HG03108 (cell line): ENCODE data around the gene C2CD4C.
"Not testable (repeated sequence)": the region's sequence is repeated elsewhere in the genome, so short reads cannot be mapped to it uniquely, and the experiment has no call there.

Source experiments
- ATAC-seq: cut with Tn5 transposase; IDR thresholded peaks from one replicate; pipeline ENCODE4 v1.9.1; 2021; ENCODE audit warnings: moderate library complexity; ENCODE audit not compliant: unreplicated experiment

Gene C2CD4C

DNA sequence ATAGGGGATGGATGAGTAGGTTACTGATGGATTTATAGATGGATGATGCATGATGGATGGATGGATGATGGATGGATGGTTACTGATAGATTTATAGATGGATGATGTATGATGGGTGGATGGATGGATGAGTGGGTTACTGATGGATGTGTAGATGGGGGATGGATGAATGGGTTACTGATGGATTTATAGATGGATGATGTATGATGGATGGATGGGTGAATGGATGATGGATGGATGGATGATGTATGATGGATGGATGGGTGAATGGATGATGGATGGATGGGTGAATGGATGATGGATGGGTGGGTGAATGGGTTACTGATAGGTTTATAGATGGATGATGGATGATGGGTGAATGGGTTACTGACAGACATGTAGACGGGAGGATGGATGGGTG is 6.3 kb upstream of the C2CD4C start:
- ATAC-seq, result no peak

DNA sequence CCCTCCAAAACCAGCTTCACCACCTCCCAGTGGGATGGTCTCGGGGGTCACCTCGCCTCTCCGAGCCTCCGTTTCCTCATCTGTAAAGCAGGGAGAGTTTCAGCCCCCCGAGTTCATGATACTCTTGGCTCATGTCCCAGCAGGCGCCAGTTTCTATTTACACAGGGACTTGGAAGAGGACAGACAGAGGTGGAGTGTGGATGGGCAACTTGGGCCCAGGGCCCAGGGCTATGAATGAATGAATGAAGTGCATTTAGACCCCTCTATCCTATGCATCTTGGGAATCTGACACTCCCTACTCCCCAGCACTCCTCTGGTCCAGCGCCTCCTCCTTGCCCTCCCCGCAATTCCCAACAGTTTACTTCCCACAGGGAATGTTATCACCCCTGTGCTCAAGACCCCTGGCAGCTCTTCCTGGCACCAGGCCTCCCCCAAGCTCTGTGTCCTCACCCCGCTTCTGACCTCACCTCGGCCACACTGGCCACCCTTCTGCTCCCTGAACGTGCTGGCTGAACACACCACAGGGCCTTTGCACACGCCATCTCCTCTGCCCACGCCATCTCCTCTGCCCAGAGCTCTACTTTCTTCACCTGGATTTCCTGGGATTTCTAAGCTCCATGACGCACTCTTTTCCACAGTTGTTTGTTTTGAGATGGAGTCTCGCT is 4.9 kb upstream of the C2CD4C start:
- ATAC-seq, result no peak

DNA sequence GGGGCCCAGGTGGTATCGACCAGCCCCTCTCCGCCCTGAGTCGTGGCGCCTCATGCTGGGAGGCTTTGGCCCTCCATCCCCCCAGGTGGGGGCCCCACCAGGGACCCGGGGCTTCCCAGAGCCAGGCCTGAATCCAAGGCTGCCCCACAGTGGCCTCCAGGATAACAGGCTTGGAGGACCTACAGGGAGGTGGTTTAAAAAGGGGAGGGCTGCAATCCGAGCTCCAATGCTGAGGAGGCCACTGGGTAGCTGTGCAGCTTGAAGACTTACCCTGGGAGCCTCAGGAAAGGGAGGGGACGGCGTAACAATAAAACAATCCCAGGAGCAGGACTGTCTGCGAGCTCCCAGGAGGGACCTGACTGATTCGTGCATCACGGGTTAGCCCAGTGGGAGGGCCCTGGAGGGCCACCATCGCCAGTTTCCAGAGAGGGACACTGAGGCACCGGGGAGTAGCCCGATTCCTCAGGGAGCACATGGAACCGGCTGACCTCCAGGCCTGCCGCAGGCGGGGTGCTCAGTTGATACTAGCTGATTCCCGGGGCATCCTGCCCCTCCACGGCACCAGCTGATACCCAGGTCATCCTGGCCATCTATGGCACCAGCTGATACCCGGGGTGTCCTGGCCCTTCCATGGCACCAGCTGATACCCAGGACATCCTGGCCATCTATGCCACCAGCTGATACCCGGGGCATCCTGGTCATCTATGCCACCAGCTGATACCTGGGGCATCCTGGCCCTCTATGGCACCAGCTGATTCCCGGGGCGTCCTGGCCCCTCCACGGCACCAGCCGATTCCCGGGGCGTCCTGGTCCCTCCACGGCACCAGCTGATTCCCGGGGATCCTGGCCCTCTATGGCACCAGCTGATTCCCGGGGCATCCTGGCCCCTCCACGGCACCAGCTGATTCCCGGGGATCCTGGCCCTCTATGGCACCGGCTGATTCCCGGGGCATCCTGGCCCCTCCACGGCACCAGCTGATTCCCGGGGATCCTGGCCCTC is 3.7 kb upstream of the C2CD4C start:
- no peak for ATAC-seq

DNA sequence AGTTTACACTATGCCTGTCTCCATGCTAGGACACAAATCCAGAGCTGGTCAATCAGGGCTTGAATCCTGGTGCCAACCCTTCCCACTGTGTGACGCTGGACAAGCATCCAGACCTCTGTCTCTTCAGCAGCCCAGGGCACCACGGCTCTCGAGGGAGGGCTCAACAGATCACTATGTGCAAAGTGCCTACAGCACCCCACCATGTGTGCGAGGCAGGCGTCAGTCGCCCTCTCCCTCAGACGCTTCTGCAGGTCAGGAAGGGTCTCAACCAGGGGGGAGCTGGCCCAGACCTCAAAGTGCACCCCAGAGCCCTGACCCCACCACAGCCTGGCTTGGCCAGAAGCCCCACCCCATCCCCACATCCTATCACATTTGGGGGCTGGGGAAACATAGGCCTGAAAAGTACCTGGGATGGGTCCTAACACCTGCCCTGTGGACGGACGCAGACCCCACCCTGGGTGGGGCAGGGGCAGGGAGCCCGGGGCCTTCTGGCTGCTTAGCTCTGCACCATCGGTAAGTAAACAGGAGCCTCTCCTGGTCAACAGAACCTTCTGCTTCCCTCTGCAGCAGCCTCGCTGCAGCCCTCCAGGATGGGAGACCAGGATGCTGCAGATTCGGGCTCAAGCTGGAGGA is 2.9 kb upstream of the C2CD4C start:
- no peak for ATAC-seq

DNA sequence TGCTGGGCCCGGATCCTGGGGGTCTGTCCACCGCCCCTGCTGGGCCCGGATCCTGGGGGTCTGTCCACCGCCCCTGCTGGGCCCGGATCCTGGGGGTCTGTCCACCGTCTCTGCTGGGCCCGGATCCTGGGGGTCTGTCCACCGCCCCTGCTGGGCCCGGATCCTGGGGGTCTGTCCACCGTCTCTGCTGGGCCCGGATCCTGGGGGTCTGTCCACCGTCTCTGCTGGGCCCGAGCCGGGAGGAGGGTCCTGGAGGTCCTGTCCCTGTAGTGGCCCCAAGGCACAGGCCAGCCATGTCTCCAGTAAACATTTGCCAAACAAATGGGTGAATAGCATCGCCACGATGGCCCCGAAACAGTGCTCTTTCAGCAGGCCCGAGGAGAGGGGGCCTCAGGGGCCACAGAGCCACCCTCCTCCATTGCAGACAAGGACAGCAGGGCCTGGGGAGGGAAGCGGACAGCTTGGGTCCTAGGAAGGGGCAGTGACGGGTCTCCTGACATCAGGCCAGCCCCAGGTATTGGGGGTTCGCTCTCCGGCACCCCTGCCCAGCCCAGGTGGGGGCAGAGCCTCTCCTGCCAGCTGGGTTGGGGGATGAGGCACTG is 2.3 kb upstream of the C2CD4C start:
- not testable (repeated sequence) for ATAC-seq

DNA sequence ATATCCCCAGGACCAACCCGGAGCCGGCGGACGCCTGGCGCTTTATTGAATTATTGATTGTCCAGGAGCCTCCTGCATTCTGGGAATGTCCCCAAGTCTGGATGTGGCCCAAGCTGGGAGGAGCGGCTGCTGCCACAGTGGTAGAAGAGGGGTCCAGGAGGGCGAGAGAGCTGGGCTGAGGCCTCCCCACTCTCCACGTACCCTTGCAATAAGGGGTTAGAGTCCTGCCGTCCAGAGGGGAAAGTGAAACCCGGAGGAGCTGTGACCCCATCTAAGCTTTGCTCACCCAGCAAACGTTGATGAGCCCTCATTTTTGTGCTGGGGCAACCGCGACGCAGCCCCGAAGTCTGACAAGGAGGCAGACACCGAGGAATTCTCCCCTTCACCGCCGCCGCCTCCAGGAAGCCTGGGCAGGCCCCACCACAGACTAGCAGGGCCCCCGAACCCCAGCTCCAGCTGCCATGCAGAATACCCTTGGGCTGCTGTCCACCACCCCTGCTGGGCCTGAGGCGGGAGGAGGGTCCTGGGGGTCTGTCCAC is 1.4 kb upstream of the C2CD4C start:
- ATAC-seq, result no peak

DNA sequence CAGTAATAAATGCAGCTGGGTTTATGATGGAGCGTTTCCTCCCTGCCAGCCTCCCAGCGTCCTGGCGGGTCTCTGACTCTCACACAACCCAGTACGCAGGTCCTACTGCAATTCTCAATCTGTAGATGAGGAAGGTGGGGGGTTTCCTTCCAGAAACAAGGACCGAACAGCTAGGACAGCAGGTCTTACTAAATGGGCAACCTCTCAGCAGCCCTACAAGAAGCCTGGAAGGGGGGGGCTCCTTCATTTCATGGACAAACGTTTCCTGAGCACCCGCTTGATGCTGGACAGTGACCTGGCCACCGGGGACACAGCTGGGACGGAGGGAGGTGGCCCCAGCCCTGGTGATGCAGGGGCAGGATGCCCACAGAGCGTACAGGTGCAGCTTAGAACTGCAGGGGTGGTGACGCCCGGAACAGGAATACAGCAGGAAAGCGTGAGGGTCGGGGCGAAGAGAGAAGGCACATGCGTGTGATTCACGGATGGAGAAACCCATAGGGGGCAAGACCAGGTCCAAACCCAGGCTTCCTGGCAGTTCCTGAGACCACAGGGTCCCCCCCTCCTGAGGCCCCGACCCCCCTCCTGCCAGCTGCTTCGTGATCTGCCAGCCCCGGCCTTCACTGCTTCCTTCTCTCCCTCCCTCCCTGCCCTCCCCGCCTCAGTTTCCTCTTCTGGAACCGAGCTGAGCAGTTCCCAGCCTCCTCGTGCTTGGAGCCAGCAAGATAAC is 732 bp upstream of the C2CD4C start:
- ATAC-seq, result no peak

DNA sequence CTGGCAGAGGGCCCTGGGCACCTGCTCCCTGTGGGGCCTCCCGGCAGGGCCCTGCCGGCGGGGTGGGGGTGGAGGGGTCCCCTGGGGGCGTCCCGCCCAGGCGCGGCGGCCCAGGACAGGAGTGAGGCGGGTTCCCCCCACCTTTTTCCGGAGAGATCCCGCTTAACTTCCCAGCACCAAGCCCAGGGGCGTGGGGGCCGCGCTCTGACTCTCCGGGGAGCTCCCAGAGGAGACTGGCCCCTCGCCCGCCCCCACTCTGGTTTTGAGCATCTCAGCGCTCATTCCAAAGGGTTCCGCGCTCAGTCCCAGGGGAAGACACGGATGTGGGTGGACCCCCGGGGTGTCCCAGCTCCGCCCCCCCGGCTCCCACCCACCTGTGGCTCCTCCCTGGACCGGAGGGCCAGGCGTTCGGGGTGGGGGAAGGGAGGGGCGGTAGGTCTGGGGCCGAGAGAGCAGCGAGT is 476 bp downstream of the C2CD4C start:
- no peak for ATAC-seq

DNA sequence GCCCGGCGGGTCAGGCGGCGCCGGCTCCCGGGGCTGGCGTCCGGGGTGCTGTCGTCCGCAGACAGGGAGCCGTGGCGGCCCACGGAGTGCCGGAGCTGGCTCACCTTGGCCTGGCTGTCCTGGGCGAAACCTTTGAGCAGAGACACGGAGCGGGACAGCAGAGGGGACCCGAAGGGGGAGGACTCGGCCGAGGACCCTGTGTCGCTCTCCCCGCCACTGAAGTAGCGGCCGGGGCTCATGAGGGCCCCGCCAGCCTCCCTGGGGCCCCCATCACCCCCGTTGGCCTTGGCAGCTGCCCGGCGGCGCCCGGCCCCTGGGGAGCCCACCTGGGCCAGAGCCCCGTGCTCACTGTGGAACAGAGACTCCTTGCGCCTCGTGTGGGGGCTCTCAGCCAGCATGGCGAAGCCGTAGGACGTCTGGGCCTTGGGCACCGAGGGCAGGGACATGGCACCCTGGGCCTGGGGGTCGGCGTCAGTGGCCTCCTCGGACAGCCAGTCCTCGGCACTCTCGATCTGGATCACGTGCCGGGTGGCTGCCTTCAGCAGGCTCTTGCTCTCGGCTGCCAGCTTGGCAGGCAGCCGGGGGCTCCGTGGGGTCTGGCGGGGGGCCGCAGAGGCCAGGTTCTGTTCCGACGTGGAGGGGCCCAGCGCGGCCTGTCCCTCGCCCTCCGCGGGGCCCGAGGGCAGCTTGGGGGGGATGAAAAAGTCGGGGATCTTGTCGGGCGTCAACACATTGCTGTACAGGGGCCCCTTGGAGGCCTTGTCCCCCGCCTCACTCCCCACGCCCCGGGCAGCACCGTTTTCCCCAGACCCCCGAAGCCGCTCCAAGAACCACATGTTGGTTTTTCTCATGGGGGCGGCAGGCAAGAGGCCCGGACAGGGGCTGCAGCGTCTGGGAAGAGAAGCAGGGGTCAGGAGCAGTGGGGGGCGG is 1.2 kb downstream of the C2CD4C start:
- ATAC-seq, result no peak

DNA sequence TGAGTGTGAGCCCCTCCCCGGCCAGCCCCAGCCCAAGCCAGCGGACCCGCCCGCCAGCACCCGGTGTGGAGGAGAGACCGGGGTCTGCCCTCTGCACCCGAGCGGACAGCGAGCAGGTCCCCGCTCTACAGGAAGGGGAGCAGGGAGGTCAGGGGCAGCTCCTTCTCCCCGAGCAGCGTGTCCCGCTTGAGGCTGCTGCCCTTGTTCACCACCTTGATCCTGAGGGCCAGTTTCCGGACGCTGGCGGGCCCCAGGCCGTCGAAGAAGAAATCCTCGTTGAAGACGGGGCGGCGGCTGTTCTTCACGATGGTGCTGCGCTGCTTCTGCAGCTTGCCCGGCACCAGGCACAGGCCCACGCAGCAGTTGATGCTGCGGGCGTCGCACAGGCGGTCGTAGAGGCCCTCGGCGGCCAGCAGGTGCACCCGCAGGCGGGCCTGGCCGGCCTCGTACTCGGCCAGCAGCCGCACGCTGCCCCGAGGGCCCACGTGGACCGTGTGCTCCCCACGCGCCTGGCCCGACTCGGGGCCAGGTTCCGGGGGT is 1.9 kb downstream of the C2CD4C start:
- no peak for ATAC-seq

DNA sequence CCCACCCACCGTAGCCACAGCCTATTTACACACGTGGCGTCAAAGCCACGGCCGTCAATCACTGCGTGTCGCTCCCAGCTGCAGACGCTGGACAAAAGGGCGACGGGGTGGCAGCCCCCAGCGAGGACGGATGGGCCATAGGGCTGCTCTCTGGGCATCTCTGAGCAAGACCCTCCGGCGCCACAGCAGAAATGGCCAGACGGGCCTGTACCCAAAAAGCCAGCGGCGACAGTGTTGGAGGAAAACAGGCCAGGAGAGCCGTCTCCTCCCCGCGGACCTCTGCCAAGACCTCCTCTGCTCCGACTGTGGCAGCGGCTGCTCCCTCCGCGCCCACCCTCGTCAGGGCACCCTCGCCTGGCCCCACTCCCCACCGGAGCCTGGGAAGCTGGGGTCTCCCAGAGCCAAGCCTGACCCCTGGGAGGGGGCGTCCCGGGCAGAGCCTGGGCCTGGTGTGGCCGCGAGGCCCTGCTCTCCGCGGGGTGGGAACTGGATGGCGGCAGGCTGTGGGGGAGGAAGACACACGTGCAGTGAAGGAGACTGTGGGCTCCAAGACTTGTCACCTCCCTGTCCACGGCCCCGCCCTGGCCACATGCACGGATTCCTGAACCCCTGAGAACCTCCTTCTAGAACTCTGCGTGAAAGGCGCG is 2.7 kb downstream of the C2CD4C start:
- ATAC-seq, result no peak

DNA sequence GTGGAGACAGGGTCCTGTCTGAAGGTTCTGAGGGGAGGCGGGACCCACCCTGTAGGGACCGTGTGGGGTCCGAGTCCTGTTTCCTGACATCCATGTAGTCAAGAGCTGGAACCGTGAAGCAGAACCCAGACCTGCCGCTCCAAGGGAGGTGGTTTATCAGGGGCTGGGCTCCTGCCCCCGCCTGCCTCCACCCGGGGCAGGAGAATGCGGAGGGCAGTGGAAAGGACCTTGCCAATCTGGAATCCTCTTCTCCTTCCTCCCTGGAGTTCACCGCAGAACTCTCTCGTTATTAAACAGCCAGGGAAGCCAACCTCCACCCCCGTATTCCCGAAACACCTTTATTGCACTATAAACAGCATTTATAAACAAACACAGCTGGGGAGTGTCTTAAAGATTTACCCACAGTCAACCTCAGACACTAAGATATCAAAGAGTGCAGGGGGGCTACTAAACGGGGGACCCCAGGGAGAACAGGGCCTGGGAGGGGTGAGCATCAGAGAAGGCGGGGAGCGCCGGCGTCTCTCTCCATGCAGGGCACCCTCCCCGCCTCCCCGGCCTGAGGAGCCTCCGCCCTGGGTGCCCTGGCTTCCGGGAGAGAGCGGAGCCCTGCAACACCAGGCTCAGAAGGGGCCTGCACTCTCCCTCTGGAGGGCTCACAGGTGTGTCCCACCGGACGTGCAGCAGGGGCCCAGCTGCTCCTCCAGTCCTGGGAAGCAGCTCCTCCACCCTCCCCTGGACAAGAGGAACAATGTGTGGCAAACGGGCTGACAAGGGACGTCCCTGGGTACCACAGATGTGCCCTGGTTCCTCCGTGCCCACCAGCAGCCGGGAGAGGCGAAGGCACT is 3.6 kb downstream of the C2CD4C start:
- ATAC-seq, result no peak

DNA sequence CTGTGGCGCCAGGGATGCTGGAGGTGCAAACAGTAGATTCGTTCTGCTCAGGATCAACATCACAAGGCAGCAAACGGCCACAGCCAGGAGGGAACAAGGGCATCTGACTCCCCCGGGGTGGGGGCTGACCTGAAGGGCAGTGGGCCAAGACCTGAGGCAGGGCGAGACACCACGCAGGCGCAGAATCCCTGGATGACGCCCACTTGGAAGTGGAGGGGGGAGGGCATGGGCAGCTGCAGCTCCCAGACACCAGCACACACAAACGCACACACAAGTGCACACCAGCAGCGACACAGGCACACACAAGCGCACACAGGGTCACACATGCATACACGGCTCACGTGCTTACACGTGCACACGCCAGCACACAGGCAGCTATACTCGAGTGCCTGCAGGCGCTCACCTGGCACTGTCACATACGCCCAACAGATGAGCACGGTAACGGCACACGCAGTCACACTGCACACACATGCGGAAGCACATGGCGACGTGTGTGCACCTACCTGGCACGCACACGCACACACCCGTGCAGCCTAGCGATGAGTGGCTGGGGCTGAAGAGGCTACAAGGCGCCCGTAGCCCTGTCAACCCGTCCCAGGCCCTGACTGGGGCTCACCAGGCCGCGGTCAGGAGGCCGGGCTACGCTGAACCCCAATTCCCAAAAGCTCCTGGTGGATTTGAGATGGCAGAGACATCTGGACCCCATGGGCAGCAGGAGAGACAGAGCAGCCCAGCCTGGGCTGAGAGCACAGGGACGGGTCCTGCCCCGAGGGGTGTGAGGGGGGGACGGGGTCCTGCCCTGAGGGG is 5.5 kb downstream of the C2CD4C start:
- ATAC-seq, result no peak

DNA sequence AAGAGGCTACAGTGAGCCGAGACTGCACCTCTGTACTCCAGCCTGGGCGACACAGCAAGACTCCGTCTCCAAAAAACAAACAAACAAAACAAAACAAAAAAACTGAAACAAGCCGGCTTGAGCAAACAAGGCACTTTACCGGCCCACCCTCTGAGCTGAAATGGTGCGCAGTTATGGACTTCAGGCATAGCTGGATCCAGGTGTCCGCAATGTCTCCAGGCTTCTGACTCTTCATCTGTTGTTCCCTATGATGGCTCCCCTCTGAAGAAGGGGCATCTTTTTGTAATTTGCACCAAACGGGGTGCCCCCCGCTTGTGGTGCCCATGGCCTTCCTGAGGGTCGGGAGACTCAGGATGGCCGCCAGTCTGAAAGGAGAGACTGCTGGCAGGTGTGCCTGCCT is 6.2 kb downstream of the C2CD4C start:
- ATAC-seq, result no peak

DNA sequence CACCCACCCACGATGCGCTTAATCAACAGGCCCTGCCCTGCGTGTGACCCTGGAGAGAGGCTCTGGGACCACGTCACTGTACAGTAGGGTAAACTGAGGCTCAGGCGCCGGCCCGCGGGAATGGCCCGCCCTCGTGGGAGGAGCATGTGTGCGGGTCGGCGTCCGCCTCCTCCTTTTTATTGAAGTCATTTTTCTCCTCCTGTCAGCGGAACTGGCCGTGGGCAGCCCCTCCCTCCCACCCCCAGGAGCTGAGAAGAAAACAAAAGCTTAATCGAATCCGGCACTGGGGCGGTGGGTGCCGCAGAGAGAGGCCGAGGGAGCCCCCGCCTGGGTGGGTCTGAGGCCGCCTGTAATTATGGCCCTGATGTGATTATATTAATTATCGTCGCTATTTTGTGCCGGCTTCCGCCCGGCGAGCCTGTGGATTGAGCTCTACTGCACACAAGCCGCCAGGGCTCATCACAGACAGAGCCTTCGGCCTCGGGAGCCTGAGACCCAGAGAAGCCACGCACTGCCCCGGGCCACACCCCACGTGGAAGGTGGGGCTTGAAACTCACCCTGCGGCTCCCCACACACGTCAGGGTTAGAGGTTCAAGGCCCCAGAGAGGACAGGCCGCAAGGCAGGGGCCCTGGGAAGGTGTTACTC is 7.0 kb downstream of the C2CD4C start:
- no peak for ATAC-seq
